HEK293T (cell line): ENCODE measurements around the gene SYCP3.
"Not testable (repeated sequence)": the region's sequence is repeated elsewhere in the genome, so short reads cannot be mapped to it uniquely, and the experiment has no call there.

Experiments used
- CTCF ChIA-PET: fragments of 350-600 bp; formaldehyde crosslinking; extraction: SDS; loops from one replicate; lab custom pipeline; 2021; ENCODE audit warnings: antibody characterized with exemption, inconsistent platforms; lab: Yijun Ruan, JAX
- POLR2A ChIA-PET: fragments of 350-600 bp; formaldehyde crosslinking; extraction: SDS; loops from one replicate; lab custom pipeline; 2020; ENCODE audit warnings: antibody characterized with exemption, inconsistent platforms; lab: Yijun Ruan, JAX
- DNase-seq: peaks from one replicate; pipeline ENCODE4 v3.0.0; 2012; ENCODE audit warnings: mixed read lengths; ENCODE audit errors: extremely low spot score
- ARNT ChIP-seq: fragments of 450-650 bp; IDR thresholded peaks from 2 replicates; pipeline ENCODE4 v1.6.1; 2017; ENCODE audit warnings: mild to moderate bottlenecking
- BHLHE40 ChIP-seq: fragments of 450-650 bp; IDR thresholded peaks from 2 replicates; pipeline ENCODE4 v1.6.1; 2016; ENCODE audit warnings: mild to moderate bottlenecking, moderate library complexity, borderline replicate concordance
- CTBP1 ChIP-seq: fragments of 450-650 bp; IDR thresholded peaks from 2 replicates; pipeline ENCODE4 v1.6.1; 2016; ENCODE audit warnings: borderline replicate concordance
- ELF4 ChIP-seq: fragments of 450-650 bp; IDR thresholded peaks from 2 replicates; pipeline ENCODE4 v1.6.1; 2017; ENCODE audit warnings: antibody characterized with exemption
- FOXA1 ChIP-seq: fragments of 450-650 bp; IDR thresholded peaks from 2 replicates; pipeline ENCODE4 v1.6.1; 2016; ENCODE audit warnings: mild to moderate bottlenecking
- FOXK2 ChIP-seq: fragments of 450-650 bp; IDR thresholded peaks from 2 replicates; pipeline ENCODE4 v1.6.1; 2016; ENCODE audit warnings: mild to moderate bottlenecking
- FOXM1 ChIP-seq: fragments of 450-650 bp; IDR thresholded peaks from 2 replicates; pipeline ENCODE4 v1.6.1; 2017; ENCODE audit warnings: mild to moderate bottlenecking, borderline replicate concordance
- HDGF ChIP-seq: fragments of 450-650 bp; IDR thresholded peaks from 2 replicates; pipeline ENCODE4 v1.6.1; 2017; ENCODE audit warnings: antibody characterized with exemption, borderline replicate concordance
- L3MBTL2 ChIP-seq: fragments of 450-650 bp; conservative IDR thresholded peaks from 2 replicates; pipeline ENCODE4 v1.6.1; 2016; ENCODE audit warnings: mild to moderate bottlenecking
- LEF1 ChIP-seq: fragments of 450-650 bp; IDR thresholded peaks from 2 replicates; pipeline ENCODE4 v1.6.1; 2017; ENCODE audit warnings: mild to moderate bottlenecking, borderline replicate concordance
- NFRKB ChIP-seq: fragments of 450-650 bp; IDR thresholded peaks from 2 replicates; pipeline ENCODE4 v1.6.1; 2016; ENCODE audit warnings: mild to moderate bottlenecking, moderate library complexity
- PKNOX1 ChIP-seq: fragments of 450-650 bp; IDR thresholded peaks from 2 replicates; pipeline ENCODE4 v1.6.1; 2016
- SP1 ChIP-seq: fragments of 450-650 bp; IDR thresholded peaks from 2 replicates; pipeline ENCODE4 v1.6.1; 2017
- SUZ12 ChIP-seq: fragments of 450-650 bp; IDR thresholded peaks from 2 replicates; pipeline ENCODE4 v1.6.1; 2016; ENCODE audit warnings: mild to moderate bottlenecking
- TARDBP ChIP-seq: fragments of 450-650 bp; IDR thresholded peaks from 2 replicates; pipeline ENCODE4 v1.6.1; 2016
- ZNF384 ChIP-seq: fragments of 450-650 bp; IDR thresholded peaks from 2 replicates; pipeline ENCODE4 v1.6.1; 2016

SYCP3 gene

GRCh38 chr12:101743242-101743641 is 4.0 kb upstream of the SYCP3 start:
- DNase-seq = no peak

GRCh38 chr12:101740980-101741379 is 1.7 kb upstream of the SYCP3 start:
- CTCF ChIA-PET = no interaction called here
- POLR2A ChIA-PET = no interaction called here
- no peak for DNase-seq
- TF ChIP-seq TARDBP (no peak), NFRKB (no peak), ARNT (no peak)

More at GRCh38 chr12:101743242-101743641, 4.0 kb upstream of the SYCP3 start:
- TF ChIP-seq ELF4 (no peak), HDGF (no peak), ZNF384 (no peak), LEF1 (no peak)
- POLR2A ChIA-PET = no interaction called here
- CTCF ChIA-PET = no interaction called here

GRCh38 chr12:101740566-101740965 is 1.3 kb upstream of the SYCP3 start:
- ChIA-PET CTCF (no interaction called here), POLR2A (no interaction called here)
- no peak for DNase-seq
- TF ChIP-seq L3MBTL2 (no peak), FOXM1 (no peak), ZNF384 (no peak), TARDBP (no peak), PKNOX1 (no peak), BHLHE40 (no peak), SUZ12 (no peak)

GRCh38 chr12:101737476-101737875 is 1.8 kb downstream of the SYCP3 start:
- TF ChIP-seq ELF4 (no peak), ZNF384 (no peak), HDGF (no peak), ARNT (no peak), SUZ12 (no peak)
- CTCF ChIA-PET = no interaction called here
- DNase-seq = no peak
- POLR2A ChIA-PET = no interaction called here

- POLR2A ChIA-PET, DNase-seq, CTCF ChIA-PET: not testable (repeated sequence)
Observed at GRCh38 chr12:101734482-101734881, 4.8 kb downstream of the SYCP3 start.

GRCh38 chr12:101733166-101733565 is 6.1 kb downstream of the SYCP3 start:
- POLR2A ChIA-PET = no interaction called here
- no peak for DNase-seq
- TF ChIP-seq ELF4 (no peak), SUZ12 (no peak), LEF1 (no peak), FOXK2 (no peak), L3MBTL2 (no peak), HDGF (no peak), FOXA1 (no peak), CTBP1 (no peak), SP1 (no peak), FOXM1 (no peak), BHLHE40 (no peak), ZNF384 (no peak), NFRKB (no peak), TARDBP (no peak), ARNT (no peak), PKNOX1 (no peak)
- CTCF ChIA-PET = no interaction called here

- POLR2A ChIA-PET = no interaction called here
- no peak for DNase-seq
- CTCF ChIA-PET = no interaction called here
- no peak for TF ChIP-seq CTBP1
- TF ChIP-seq HDGF = no peak
- TF ChIP-seq ARNT = no peak
- no peak for TF ChIP-seq ELF4
- no peak for TF ChIP-seq FOXK2
- TF ChIP-seq BHLHE40 = no peak
- TF ChIP-seq SP1 = no peak
- TF ChIP-seq SUZ12 = no peak
Observed at GRCh38 chr12:101732318-101732717, 6.9 kb downstream of the SYCP3 start.

GRCh38 chr12:101729842-101730241 is 9.4 kb downstream of the SYCP3 start:
- CTCF ChIA-PET = no interaction called here
- TF ChIP-seq FOXM1 (no peak), ARNT (no peak), SP1 (no peak), SUZ12 (no peak), BHLHE40 (no peak), ELF4 (no peak), HDGF (no peak), CTBP1 (no peak), ZNF384 (no peak), PKNOX1 (no peak), FOXK2 (no peak), NFRKB (no peak), L3MBTL2 (no peak), TARDBP (no peak), LEF1 (no peak), FOXA1 (no peak)
- POLR2A ChIA-PET = no interaction called here
- no peak for DNase-seq
